Stimulated activated CD4-positive, alpha-beta T cell treated with anti-CD3 and anti-CD28 coated beads, Interleukin-15, amount 100 ng/mL, for 48 hours (primary cell): ENCODE measurements around the gene FBXO36.
A peak's percentile ranks its signal among the peaks of the same experiment; 100 is the strongest.
"Not testable (repeated sequence)": the region's sequence is repeated elsewhere in the genome, so short reads cannot be mapped to it uniquely, and the experiment has no call there.

Source experiments
- DNase-seq, 2 donors: peaks; one replicate each; pipeline ENCODE4 v3.0.0-alpha.2; 2020; ENCODE audit warnings: low read depth in 2 of 2

FBXO36 gene, protein sequence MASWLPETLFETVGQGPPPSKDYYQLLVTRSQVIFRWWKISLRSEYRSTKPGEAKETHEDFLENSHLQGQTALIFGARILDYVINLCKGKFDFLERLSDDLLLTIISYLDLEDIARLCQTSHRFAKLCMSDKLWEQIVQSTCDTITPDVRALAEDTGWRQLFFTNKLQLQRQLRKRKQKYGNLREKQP

DNA sequence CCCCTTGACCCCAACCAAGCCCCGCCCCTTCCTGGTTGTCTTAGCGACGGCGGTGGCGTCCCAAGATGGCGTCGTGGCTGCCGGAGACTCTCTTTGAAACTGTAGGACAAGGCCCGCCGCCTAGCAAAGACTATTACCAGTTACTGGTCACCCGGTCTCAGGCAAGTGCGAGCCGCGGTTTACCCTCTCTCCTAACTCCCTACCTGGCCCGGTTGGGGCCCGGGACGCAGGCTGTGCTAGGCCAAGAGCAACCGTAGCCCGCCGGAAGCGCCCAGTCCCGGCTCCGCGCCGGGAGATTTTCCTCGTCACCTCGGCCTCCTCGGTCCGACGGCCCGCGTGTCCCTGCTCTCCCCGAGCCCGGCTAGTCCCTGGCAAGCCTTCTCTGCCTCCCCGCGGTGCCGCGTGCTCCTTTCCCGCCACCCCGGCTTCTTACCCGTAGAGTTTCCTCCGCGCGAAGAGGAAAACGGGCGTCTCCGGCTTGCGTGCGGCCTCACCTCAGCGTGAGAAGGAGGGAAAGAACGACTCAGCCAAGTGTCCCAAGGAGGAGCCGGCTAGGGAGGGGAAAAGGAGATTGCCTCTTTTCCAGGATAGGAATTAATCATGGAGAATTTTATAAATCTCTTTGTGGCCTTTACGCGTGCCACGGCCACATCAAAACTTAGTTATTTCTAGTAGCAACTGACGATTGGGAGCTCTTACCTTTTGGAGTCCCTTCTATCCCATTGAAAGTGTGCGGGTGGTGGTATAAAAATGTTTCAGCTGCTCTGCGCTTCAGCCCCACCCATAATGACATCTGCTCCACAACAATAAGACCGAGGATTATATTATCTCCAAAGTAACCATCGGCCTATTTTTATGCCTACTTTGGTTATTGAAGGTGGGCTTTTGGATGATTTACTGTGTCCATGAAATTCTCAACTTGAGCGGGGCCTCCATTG lies at the start of gene FBXO36:
TSS of gene FBXO36 (plus strand) at position 55 of the 938 bp plus-strand sequence. CDS start at position 66, 11 bp downstream.
- peak; percentile 74 to 88 for DNase-seq

DNA sequence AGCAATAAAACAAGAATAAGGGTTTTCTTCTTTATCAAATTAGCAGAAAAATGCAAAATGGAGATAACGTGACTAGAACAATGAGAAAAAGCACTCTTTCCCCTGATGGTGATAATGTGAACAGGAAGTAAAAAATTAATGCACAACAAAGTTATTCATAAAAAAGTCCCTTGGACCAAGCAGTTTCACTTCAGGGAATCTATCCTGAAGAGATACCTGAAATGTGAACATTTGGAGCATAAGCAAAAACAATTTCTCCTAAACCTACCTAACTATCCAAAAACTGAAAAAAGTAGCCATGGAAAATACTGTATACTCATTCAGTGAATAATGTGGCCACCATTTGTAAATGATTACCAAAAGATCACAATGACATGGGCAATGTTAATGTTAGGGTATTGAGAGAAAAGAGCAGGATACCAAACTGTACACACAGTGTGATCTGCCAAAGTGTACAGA lies 49.2 kb upstream of the FBXO36 start:
- DNase-seq: no peak

DNA sequence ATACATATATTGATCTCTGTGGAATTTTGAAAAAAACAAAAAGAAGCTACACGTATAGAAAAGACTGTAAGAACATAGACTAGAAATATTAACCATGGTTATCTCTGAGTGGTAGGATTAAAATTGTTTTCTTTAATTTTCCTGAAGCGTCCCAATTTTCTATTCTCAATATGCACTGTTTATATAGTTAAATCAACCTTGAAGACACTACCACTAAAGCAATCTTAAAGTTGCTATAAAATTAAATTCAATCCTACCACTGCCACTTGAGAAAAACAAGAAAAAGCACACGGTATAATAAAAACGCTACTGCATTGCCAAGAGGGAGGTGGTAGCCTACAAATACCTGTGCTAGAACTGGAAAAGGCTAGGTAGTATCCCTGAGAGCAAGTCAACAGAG lies 47.7 kb upstream of the FBXO36 start:
- no peak for DNase-seq

DNA sequence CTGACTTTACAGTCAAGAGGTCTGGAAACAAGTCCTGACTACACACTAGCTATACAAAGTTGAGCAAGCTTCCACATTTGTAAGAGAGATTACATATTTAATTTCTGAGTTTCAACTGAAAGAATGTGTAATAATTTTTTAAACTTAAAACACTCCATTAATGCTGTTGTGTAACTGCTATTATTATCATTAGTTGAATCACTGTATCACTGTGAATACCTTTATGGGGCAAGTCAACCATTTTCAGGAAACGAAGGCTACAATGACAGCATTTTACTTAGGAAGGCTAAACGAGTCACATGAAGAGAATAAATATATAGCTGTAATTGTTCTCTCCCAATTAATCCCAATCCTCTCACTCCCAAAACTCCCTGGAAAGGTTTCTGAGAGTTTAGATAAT lies 46.8 kb upstream of the FBXO36 start:
- no peak for DNase-seq

DNA sequence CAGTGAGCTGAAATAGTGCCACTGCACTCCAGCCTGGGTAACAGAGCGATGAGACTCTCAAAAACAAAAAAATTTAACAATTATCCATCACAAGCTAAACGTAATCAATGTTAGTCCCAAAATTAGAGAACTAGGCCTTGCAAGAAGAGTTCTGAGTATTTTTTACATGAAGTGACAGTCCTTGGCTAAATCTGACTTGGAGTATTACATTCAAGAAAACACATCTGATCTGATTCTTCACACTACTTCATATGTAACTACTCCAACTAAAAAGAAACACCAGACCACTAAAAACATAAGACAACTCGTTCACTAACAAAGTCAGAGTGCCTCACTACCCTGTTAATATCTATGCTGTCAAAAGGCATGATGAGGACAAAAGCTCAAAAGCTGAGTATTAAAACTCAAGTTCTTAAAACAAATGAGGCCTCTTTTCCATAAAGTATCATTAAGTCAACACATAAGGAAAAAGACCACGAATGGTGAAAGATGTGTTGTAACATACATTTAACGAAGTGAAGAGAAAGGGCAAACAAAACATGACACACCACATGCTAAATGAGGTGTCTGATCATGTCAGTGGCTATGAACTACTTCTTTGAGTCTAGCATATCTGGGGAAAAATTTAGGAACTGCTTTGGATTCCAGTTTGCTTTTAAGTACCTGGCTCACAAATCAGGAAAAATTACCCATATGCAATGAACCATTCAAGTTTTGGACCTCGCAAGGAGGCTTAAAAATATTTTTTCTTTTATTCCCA lies 42.9 kb upstream of the FBXO36 start:
- no peak for DNase-seq

DNA sequence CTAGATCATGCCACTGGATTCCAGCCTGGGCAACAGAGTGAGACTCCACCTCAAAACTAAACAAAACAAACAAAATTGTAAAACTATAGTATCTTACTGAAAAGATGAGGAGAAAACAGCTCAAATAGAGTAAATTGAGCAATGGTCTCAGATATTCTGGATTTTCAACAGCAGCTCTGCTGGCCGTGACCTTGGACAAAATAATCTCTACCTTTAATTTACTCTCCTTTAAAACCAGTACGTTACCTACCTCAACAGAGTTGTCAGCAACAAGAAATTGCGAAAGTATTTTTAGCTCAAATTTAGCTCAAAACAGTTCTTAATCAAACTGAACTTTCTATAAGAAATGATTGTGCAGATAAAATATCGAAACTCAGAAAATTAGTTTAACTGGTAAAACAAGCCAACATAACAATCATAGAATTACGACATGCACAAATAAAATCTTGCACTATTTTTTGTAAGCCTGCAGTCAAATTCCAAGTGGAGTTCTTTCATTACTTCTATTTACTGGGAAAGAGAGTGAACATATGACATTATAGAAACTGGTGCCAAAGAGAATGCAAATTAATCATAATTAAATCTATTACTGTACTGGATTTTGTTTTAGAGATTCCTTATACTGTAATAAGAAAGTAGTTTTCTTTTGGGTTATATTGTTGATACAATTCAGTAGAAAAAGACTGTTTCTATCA lies 41.3 kb upstream of the FBXO36 start:
- no peak for DNase-seq

DNA sequence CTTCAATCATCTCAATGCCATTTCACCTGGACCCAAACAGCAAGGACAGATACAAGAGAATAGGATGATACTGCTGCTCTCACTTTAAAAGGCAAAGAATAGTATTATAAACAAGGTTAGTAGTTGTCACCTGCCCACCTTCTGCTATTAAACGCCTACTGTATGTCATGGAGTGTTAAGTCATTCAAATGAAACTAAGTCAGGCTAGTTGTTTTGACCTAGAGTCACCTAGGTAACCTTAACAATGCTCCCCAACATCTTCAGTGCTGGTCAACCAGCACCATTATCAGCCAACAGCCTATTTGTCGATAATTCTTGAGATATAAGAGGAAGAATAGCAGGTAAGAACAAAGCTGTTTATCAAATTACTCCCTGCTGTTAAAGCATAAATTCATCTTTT lies 39.7 kb upstream of the FBXO36 start:
- DNase-seq: no peak

DNA sequence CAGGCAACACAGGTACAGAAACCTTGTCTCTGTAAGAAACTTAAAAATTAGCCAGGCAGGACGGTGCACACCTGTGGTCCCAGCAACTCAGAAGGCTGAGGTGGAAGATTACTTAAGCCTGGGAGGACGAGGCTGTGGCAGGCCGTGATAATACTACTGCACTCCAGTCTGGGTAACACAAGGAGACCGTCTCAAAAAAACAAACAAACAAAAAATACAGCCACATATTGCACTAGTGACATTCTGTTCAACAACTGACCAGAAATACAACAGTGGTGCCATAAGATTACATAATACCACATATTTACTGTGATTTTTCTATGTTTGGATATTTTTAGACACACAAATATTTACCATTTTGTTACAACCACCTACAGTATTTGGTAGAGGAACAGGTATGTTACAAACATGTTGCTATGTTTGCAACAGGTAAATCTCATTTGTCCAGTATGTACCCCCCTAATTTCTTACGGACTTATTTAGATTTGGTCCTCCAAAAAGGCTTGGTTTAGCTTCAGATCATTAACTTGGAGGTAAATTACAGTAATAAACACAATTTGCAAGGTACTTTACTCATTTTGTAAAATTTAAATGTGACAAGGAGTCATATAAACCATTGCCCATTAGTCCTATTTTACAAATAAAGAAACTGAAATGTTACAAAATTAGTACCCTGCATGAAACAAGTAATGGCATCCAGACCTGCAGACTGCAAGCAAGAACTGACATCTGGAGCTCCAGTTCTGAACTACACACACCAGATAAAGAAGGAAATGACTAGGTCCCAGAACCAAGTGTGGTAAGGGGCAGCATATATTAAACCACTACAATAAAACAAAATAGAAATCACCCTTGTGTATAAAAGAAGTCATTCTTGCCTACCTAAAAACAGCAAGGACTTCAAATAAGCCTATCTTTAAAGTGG lies 37.3 kb upstream of the FBXO36 start:
- DNase-seq: no peak

DNA sequence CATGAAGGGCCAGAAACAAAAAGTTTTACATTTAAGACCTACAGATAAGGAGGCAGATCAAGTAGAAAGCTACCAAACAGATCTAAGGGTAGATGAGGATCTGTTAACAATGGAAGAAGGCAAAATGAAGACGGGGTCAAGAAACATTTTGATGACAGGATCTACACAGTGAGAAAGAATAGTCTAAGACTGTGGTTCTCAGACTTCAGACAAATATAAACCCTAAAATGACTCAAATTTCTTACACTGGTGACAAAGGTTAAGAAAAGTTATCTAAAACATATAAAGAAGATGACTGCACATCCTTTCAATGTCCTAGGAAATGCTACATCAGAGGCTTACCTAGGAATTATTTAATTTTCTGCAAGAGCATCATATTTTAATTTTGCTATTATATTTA lies 34.9 kb upstream of the FBXO36 start:
- no peak for DNase-seq

DNA sequence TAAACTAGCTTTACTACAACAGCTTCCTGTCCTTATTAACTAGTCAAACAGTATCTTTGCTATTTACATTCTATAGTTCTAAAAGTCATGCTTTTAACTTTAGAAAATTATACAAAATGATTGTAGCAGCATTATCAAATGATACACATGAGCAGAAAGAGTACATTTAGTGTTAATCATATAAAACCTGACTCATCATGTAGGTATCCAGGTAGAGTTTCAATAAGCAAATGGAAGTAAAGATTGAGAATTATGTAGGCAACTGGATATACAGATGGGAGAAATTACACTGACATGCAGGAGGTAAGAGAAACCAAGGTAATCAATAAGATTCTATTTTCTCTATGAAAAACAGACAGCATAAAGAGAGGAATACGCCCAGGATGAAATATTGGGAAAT lies 34.3 kb upstream of the FBXO36 start:
- DNase-seq: no peak

DNA sequence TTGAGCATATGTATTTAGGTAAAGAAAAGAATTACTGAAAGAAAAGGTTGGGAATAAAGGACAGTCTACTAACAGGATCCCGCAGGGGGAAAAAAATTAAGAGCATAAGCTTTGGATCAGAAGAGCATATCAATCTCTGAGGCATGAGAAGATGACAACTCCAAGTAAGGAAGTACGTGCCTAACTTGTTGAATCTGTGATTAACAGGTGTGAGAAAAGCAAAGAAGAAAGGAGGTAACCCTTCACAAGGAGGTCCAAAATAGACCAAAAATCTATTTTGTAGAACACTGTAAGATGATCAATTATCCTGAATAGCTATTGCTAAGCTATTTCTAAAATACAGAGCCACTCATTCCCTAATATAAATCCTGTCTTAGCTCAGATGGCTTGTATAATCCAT lies 33.3 kb upstream of the FBXO36 start:
- DNase-seq: no peak

DNA sequence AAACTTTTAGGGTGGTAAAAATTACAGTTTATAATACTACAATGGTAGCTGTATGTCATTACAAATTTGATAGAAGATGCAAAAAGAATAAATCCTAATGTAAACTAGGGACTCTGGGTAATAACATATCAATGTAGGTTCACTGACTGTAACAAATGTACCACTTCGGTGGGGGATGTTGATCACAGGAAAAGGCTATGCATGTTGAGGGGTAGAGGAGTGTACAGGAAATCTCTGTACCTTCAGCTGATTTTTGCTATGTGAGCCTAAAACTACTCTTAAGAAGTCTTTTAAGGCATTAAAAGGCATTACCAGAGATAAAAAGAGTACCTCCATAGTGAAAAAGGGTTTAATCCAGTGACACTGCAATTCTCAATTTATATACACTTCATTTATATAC lies 25.4 kb upstream of the FBXO36 start:
- no peak for DNase-seq

DNA sequence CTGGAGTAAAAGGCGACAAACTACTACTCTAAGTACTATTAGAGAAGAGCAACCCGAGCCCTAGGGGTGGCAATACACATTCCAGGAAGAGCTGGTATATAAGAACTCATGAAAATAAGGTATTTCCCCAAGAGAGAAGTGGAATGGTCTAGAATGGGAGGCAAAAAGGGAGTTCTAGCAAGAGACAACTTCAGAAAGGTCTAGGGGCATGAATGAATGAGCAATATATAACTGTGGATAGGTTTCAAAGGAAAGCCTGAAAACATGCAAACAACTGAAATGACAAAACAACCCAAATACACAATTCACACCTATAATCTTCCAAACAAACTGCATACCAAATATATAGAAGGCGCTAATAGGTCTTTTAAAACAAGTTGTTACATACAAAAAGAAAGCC lies 22.7 kb upstream of the FBXO36 start:
- DNase-seq: no peak

DNA sequence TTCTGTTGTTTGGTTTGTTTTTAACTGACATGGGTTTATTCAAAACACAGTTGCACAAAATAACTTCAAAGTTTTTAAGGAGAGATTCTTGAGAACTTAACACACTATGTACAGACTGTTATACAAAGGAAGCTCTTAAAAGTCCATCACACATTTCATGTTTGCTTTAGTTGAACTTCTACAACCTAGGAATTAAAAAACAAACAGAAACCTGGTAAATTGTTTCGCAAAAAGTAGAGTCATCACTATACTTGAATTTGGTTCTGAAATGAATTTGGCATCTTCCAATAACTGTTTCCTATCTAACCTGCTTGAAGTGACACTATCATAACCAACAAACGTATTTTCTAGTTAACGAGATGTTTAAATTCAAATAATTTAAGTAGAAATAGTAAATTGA lies 22.3 kb upstream of the FBXO36 start:
- DNase-seq: no peak

DNA sequence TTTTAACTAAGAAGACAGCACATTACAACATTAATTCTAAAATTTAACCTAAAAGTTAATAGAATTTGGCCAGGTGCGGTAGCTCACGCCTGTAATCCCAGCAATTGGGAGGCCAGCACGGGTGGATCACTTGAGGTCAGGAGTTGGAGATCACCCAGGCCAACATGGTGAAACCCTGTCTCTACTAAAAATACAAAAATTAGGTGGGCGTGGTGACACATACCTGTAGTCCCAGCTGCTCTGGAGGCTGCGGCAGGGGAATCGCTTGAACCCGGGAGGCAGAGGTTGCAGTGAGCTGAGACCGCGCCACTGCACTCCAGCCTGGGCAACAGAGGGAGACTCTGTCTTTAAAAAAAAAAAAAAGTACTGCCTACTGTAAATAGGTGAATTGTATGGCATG lies 21.8 kb upstream of the FBXO36 start:
- DNase-seq: not testable (repeated sequence)

DNA sequence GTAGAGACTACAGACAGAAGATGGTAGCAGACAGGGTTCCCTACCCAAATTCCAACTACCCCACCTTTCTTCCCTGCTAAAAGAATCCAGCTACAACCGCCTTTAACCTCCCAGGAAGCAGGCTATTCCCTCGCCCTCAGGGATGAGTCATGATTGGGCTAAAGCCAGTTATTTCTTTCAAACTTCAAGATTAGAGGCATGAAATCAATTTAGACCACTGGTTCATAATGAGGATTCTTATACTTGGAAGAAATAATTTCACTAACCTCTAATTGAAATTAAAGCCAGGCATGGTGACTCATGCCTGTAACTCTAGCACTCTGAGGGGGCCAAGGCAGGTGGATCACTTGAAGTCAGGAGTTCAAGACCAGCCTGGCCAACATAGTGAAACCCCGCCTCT lies 20.5 kb upstream of the FBXO36 start:
- no peak for DNase-seq

DNA sequence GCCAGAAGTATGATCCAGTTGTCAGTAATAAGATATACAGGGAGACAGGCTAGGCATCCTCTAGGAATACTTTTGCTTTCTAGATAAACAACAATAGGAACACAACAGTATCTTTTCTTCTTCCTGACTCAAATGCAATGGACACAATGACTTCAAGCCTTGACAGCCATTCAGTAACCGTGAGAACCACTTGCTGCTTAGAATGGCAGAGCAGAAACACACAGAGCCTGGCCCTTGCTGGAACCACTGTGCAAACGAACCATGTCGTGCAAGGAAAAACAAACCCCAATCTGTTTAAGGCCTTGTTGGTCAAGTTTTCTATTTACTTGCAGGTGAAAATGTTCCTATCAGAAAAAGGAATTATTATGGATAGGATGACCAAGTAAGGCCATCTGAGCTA lies 19.3 kb upstream of the FBXO36 start:
- DNase-seq: no peak

DNA sequence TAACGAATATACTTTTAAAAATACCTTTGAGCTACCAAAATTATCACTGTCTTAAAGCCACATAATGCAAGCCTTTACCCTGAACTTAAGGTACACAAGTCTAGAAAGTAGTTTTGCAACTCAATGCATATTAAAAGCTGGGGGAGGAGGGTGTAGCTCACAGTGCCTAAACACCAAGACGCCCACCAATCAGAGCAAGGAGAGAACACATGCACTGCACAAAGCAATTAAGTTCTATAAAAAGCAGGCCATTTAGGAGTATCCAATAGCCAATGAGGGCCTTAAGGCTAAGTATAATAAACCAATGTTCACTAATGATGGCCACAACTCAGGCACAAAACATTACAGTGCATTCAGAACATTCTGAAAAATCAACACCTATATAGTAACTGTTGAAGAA lies 16.7 kb upstream of the FBXO36 start:
- no peak for DNase-seq

DNA sequence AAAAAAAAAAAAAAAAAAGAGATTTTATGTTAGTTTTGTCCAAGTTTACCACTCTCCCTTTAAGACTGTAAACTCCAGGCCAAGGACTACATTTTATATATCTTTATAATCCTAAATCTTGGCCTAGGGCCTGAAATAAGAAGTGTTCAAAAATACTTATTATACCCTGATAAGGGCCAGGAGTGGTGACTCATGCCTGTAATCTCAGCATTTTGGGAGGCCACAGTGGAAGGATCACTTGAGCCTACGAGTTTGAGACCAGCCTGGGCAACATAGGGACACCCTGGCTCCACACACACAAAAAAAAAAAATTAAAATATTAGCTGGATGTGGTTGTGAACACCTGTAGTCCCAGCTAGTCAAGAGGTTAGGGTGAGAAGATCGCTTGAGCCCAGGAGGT lies 13.2 kb upstream of the FBXO36 start:
- no peak for DNase-seq

DNA sequence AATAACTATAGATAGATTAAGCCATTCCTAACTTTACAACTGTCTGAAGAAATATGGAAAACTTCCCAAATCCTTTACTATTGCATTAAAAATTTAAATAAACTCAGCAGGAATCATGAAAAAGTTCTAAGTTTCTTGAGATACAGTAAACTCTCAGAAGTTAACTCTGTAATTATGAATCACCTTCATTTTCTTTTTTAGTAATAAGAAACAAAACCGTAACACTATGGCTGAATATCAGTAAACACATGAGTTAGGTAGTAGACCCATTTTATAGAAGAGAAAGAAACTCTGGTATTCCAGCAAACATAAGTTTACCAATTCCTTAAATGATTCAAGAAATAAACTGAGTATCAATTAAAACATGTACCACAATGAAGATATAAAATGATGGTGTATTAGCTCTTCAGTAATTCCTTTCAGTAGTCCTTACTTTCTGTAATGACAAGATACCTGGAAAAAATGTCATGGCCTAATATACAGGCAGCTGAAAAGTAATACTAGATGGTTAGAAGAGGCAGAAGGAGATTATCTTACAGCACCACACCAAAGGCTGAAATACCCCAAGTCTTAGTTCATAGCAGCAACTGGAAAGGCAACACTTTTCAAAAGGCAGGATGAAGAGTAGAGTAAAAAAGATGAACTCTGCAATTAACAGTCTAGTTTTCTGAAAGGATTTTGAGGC lies 12.0 kb upstream of the FBXO36 start:
- DNase-seq: no peak
